ENCODE measurements around the gene LRG1.

Gene LRG1

GRCh38 chr19:4578552-4579248 is 38.9 kb upstream of the LRG1 start:
- ATAC-seq: no peak
- TF ChIP-seq ZC3H10 (CRISPR knock-in tag; IDR thresholded peaks at IDR 0.05) (no peak), TCF4 (CRISPR knock-in tag; IDR thresholded peaks at IDR 0.05; ENCODE audit: borderline replicate concordance) (no peak), ZNF8 (CRISPR knock-in tag; IDR thresholded peaks at IDR 0.05) (no peak), POU6F1 (CRISPR knock-in tag; IDR thresholded peaks at IDR 0.05; ENCODE audit: borderline replicate concordance, low read depth) (no peak)

- ATAC-seq: peak; percentile 47
- TF ChIP-seq OSR1 (CRISPR knock-in tag; IDR thresholded peaks at IDR 0.05) (no peak), ZFP3 (CRISPR knock-in tag; IDR thresholded peaks at IDR 0.05) (peak; percentile 100)
These were observed 37.4 kb upstream of the LRG1 start for GRCh38 chr19:4577020-4577782.

GRCh38 chr19:4576016-4576933 is 36.4 kb upstream of the LRG1 start:
- TF ChIP-seq GLIS3 (CRISPR knock-in tag; IDR thresholded peaks at IDR 0.05) (0 out of 2 replicates have a peak, but pooled peaks have one; percentile 30), BACH2 (CRISPR knock-in tag; IDR thresholded peaks at IDR 0.05; ENCODE audit: borderline replicate concordance) (no peak), ARNTL (CRISPR knock-in tag; IDR thresholded peaks at IDR 0.05; ENCODE audit: borderline replicate concordance, low read depth) (no peak), CSDC2 (CRISPR knock-in tag; IDR thresholded peaks at IDR 0.05) (no peak), ZNF8 (CRISPR knock-in tag; IDR thresholded peaks at IDR 0.05) (no peak), ZFP3 (CRISPR knock-in tag; IDR thresholded peaks at IDR 0.05) (peak; percentile 61; the same call in 1 of the 2 replicates), TSHZ2 (CRISPR knock-in tag; IDR thresholded peaks at IDR 0.05) (no peak)
- peak; percentile 75 for ATAC-seq

GRCh38 chr19:4575267-4576015 is 35.6 kb upstream of the LRG1 start:
- TF ChIP-seq ESRRG (CRISPR knock-in tag; IDR thresholded peaks at IDR 0.05) (no peak), OSR1 (CRISPR knock-in tag; IDR thresholded peaks at IDR 0.05) (no peak), PATZ1 (CRISPR knock-in tag; IDR thresholded peaks at IDR 0.05; ENCODE audit: borderline replicate concordance) (0 out of 2 replicates have a peak, but pooled peaks have one; percentile 33), CSDC2 (CRISPR knock-in tag; IDR thresholded peaks at IDR 0.05) (no peak)
- peak; percentile 63 for ATAC-seq

- TF ChIP-seq RARB (CRISPR knock-in tag; IDR thresholded peaks at IDR 0.05) (no peak), ZC3H10 (CRISPR knock-in tag; IDR thresholded peaks at IDR 0.05) (no peak), CSDC2 (CRISPR knock-in tag; IDR thresholded peaks at IDR 0.05) (no peak), SNAI2 (CRISPR knock-in tag; IDR thresholded peaks at IDR 0.05) (no peak), TOX (CRISPR knock-in tag; IDR thresholded peaks at IDR 0.05; ENCODE audit: borderline replicate concordance) (no peak), ZNF70 (CRISPR knock-in tag; IDR thresholded peaks at IDR 0.05) (no peak), BACH2 (CRISPR knock-in tag; IDR thresholded peaks at IDR 0.05; ENCODE audit: borderline replicate concordance) (no peak)
- ATAC-seq: no peak
These were observed 33.8 kb upstream of the LRG1 start for GRCh38 chr19:4573682-4574081.
